Loucy (cell line): Measurements from ENCODE around the gene SPATA17.

Experiments used
- CTCF ChIP-seq: fragments of 200-600 bp; sonication (generic); conservative IDR thresholded peaks from 2 replicates; pipeline ENCODE4 v1.5.1; 2014; ENCODE audit warnings: mild to moderate bottlenecking, antibody characterized with exemption, low read length
- EZH2phosphoT487 ChIP-seq: fragments of 200-600 bp; IDR thresholded peaks from 2 replicates; pipeline ENCODE4 v1.6.1; 2018; ENCODE audit warnings: antibody characterized with exemption, mild to moderate bottlenecking, moderate library complexity, borderline replicate concordance

GRCh38 chr1:217681806-217682205, 50.7 kb downstream of the SPATA17 start:
- TF ChIP-seq CTCF (no peak), EZH2phosphoT487 (no peak)
